OCI-LY7 (cell line): ENCODE data around the gene TM9SF3.

ENCODE experiments used
- EZH2phosphoT487 ChIP-seq: fragments of 200-600 bp; sonication (generic); IDR thresholded peaks from 2 replicates; pipeline ENCODE4 v1.6.1; 2018; ENCODE audit warnings: low read depth, borderline replicate concordance, mild to moderate bottlenecking, mixed run types, antibody characterized with exemption, low read length, moderate library complexity, mixed read lengths
- TF ChIP-seq, protein P1 (sequence below): fragments of 200-600 bp; sonication (generic); conservative IDR thresholded peaks from 2 replicates; pipeline ENCODE4 v1.5.1; 2014; ENCODE audit warnings: mild to moderate bottlenecking, antibody characterized with exemption, low read length, moderate library complexity, mixed read lengths

DNA sequence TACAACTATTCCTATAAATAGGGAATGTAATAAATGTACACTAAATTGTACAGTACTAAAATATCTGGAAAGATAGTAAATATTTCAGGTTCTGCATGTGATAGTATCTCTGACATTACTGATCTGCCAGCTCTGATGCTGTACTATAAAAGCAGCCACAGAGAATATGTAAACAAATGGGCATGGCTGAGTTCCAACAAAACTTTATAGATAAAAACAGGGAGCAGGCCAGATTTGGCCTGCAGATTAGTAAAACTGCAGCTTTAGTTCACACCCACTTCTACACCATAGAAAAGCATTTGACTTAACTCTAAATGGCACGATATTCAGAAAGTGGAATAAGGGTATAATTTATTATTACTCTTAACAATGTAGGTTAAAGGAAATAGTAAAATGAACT is 54.3 kb downstream of the TM9SF3 start:
- TF ChIP-seq, protein P1, sequence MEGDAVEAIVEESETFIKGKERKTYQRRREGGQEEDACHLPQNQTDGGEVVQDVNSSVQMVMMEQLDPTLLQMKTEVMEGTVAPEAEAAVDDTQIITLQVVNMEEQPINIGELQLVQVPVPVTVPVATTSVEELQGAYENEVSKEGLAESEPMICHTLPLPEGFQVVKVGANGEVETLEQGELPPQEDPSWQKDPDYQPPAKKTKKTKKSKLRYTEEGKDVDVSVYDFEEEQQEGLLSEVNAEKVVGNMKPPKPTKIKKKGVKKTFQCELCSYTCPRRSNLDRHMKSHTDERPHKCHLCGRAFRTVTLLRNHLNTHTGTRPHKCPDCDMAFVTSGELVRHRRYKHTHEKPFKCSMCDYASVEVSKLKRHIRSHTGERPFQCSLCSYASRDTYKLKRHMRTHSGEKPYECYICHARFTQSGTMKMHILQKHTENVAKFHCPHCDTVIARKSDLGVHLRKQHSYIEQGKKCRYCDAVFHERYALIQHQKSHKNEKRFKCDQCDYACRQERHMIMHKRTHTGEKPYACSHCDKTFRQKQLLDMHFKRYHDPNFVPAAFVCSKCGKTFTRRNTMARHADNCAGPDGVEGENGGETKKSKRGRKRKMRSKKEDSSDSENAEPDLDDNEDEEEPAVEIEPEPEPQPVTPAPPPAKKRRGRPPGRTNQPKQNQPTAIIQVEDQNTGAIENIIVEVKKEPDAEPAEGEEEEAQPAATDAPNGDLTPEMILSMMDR: no peak
- TF ChIP-seq EZH2phosphoT487: no peak
